Common myeloid progenitor, CD34-positive (primary cell): ENCODE measurements around the gene CTPS2.
"Not testable (repeated sequence)": the region's sequence is repeated elsewhere in the genome, so short reads cannot be mapped to it uniquely, and the experiment has no call there.

ENCODE experiments used
- CTCF ChIA-PET: fragments of 350-600 bp; sonication (Branson Sonifier 250); formaldehyde crosslinking; loops from one replicate; lab custom pipeline; 2021; ENCODE audit warnings: antibody characterized with exemption; lab: Charles Lee
- POLR2A ChIA-PET: fragments of 350-600 bp; sonication (Branson Sonifier 250); formaldehyde crosslinking; loops from one replicate; lab custom pipeline; 2021; ENCODE audit warnings: antibody characterized with exemption; lab: Charles Lee
- DNase-seq, 3 donors: peaks; one replicate each; pipeline versions ENCODE4 v3.0.0 to v3.0.0-alpha.2; 2013
- H3K27ac ChIP-seq, 2 experiments: 1 replicate in 1 of 2; 2 replicates in 1 of 2; pipeline ENCODE4 v1.7.0; 2013; ENCODE audit warnings: inconsistent platforms in 2 of 2, low read length in 2 of 2, mild to moderate bottlenecking in 2 of 2, low read depth in 1 of 2, moderate library complexity in 1 of 2; ENCODE audit not compliant: severe bottlenecking in 2 of 2, insufficient read depth in 1 of 2, poor library complexity in 1 of 2
- H3K27me3 ChIP-seq, 5 experiments: replicated peaks in 2 of 5; 1 replicate in 3 of 5; 2 replicates in 2 of 5; pipeline versions ENCODE4 v1.6.1 to v1.7.0; 2013; ENCODE audit warnings: low read length in 4 of 5, mild to moderate bottlenecking in 2 of 5, moderate library complexity in 2 of 5, inconsistent platforms in 1 of 5; ENCODE audit not compliant: insufficient read depth in 5 of 5, control insufficient read depth in 4 of 5
- H3K36me3 ChIP-seq, 4 experiments: 1 replicate in 2 of 4; 2 replicates in 2 of 4; pipeline versions ENCODE4 v1.6.1 to v1.7.0; 2013; ENCODE audit warnings: low read length in 3 of 4, control low read depth in 1 of 4, mild to moderate bottlenecking in 1 of 4; ENCODE audit not compliant: control insufficient read depth in 4 of 4, insufficient read depth in 4 of 4
- H3K4me1 ChIP-seq, 4 experiments: 1 replicate in 3 of 4; 2 replicates in 1 of 4; pipeline versions ENCODE4 v1.6.1 to v1.7.1; 2013; ENCODE audit warnings: low read length in 3 of 4, mild to moderate bottlenecking in 3 of 4, control low read depth in 1 of 4, inconsistent platforms in 1 of 4, moderate library complexity in 1 of 4; ENCODE audit not compliant: control insufficient read depth in 4 of 4, insufficient read depth in 4 of 4; ENCODE audit errors: control extremely low read depth in 1 of 4
- H3K4me3 ChIP-seq, 7 experiments: 1 replicate in 4 of 7; 2 replicates in 3 of 7; pipeline versions ENCODE4 v1.5.1 to v1.7.0; 2013; ENCODE audit warnings: mild to moderate bottlenecking in 7 of 7, low read length in 6 of 7, moderate library complexity in 6 of 7, inconsistent platforms in 2 of 7, low read depth in 2 of 7, control low read depth in 1 of 7; ENCODE audit not compliant: insufficient read depth in 4 of 7, control insufficient read depth in 1 of 7; ENCODE audit errors: extremely low read depth in 1 of 7
- H3K9me3 ChIP-seq, 5 experiments: 1 replicate in 4 of 5; 2 replicates in 1 of 5; pipeline versions ENCODE4 v1.6.1 to v1.7.1; 2013; ENCODE audit warnings: low read length in 4 of 5, mild to moderate bottlenecking in 2 of 5, inconsistent platforms in 1 of 5, low read depth in 1 of 5, moderate library complexity in 1 of 5; ENCODE audit not compliant: control insufficient read depth in 4 of 5, insufficient read depth in 2 of 5; ENCODE audit errors: control extremely low read depth in 1 of 5
- WGBS: methylation state at CpG from one replicate; pipeline ENCODE4 v1.1.5; 2013; ENCODE audit not compliant: insufficient coverage; 5-methylcytosine and 5-hydroxymethylcytosine counted together

Gene CTPS2

GRCh38 chrX:16603235-16603634 is 109.2 kb downstream of the CTPS2 start:
- DNase-seq, H3K4me1 ChIP-seq, H3K9me3 ChIP-seq, H3K27ac ChIP-seq, H3K4me3 ChIP-seq, CTCF ChIA-PET, POLR2A ChIA-PET: not testable (repeated sequence)
- H3K27me3 ChIP-seq = peaks cover 0 to 16% (median 0%) of the 10 kb centered on the region in 5 experiments
- H3K36me3 ChIP-seq = peaks cover 2 to 20% (median 6%) of the 10 kb centered on the region in 4 experiments
- WGBS = no CpG with 5 or more reads among the region's 6 CpGs

GRCh38 chrX:16601885-16602284 is 110.6 kb downstream of the CTPS2 start:
- no peak overlapping the region for H3K4me3 ChIP-seq
- ChIA-PET CTCF (no interaction called here), POLR2A (interaction anchor here (0.6 kb wide), 1 partner anchor 38 kb away, joined by 3 read pairs; no protein-coding TSS in a partner anchor)
- H3K9me3 ChIP-seq = no peaks in the 10 kb centered on the region
- peaks cover 1 to 13% (median 4%) of the 10 kb centered on the region in 4 experiments for H3K36me3 ChIP-seq
- 87% methylated on average over 4 of the region's 4 CpGs for whole genome bisulfite sequencing
- DNase-seq = no peak
- peaks cover 0 to 13% (median 0%) of the 10 kb centered on the region in 5 experiments for H3K27me3 ChIP-seq
- no peak overlapping the region for H3K27ac ChIP-seq
- H3K4me1 ChIP-seq = peaks cover 0 to 3% (median 0%) of the 10 kb centered on the region in 4 experiments

GRCh38 chrX:16594490-16594889 is 118.0 kb downstream of the CTPS2 start:
- H3K4me3 ChIP-seq = no peak overlapping the region
- peaks cover 0 to 6% (median 1%) of the 10 kb centered on the region in 5 experiments for H3K9me3 ChIP-seq
- H3K4me1 ChIP-seq = no peaks in the 10 kb centered on the region
- WGBS = 98% methylated on average over 3 of the region's 3 CpGs
- no peak overlapping the region for H3K27ac ChIP-seq
- H3K36me3 ChIP-seq = peaks cover 0 to 23% (median 2%) of the 10 kb centered on the region in 4 experiments
- ChIA-PET CTCF (no interaction called here), POLR2A (no interaction called here)
- H3K27me3 ChIP-seq = no peaks in the 10 kb centered on the region
- no peak for DNase-seq

- Histone ChIP-seq H3K27ac (no peak overlapping the region), H3K9me3 (peaks cover 0 to 6% (median 1%) of the 10 kb centered on the region in 5 experiments), H3K36me3 (peaks cover 0 to 28% (median 2%) of the 10 kb centered on the region in 4 experiments), H3K4me1 (no peaks in the 10 kb centered on the region), H3K4me3 (no peak overlapping the region), H3K27me3 (no peaks in the 10 kb centered on the region)
- POLR2A ChIA-PET = no interaction called here
- WGBS = 92% methylated on average over 3 of the region's 4 CpGs
- no peak for DNase-seq
- CTCF ChIA-PET = no interaction called here
Measured at GRCh38 chrX:16593801-16594200, 118.7 kb downstream of the CTPS2 start.

GRCh38 chrX:16592194-16592770 is 120.2 kb downstream of the CTPS2 start:
- Histone ChIP-seq H3K4me3 (no peak overlapping the region), H3K36me3 (peaks cover 0 to 38% (median 2%) of the 10 kb centered on the region in 4 experiments), H3K27ac (no peak overlapping the region), H3K9me3 (peaks cover 0 to 6% (median 1%) of the 10 kb centered on the region in 5 experiments), H3K4me1 (no peaks in the 10 kb centered on the region), H3K27me3 (no peaks in the 10 kb centered on the region)
- no peak for DNase-seq
- POLR2A ChIA-PET = no interaction called here
- WGBS = 93% methylated on average over 6 of the region's 7 CpGs
- CTCF ChIA-PET = no interaction called here

- CTCF ChIA-PET = no interaction called here
Measured at GRCh38 chrX:16589826-16590225, 122.6 kb downstream of the CTPS2 start.

GRCh38 chrX:16589211-16589610 is 123.3 kb downstream of the CTPS2 start:
- ChIA-PET POLR2A (no interaction called here), CTCF (no interaction called here)
- peaks cover 0 to 41% (median 2%) of the 10 kb centered on the region in 4 experiments for H3K36me3 ChIP-seq
- H3K27ac ChIP-seq = no peak overlapping the region
- no peaks in the 10 kb centered on the region for H3K4me1 ChIP-seq
- no peaks in the 10 kb centered on the region for H3K27me3 ChIP-seq
- no CpG with 5 or more reads among the region's 2 CpGs for WGBS
- no peak for DNase-seq
- H3K4me3 ChIP-seq = no peak overlapping the region
- H3K9me3 ChIP-seq = peaks cover 0 to 6% (median 1%) of the 10 kb centered on the region in 5 experiments

More at GRCh38 chrX:16589826-16590225, 122.6 kb downstream of the CTPS2 start:
- H3K9me3 ChIP-seq = peaks cover 0 to 6% (median 1%) of the 10 kb centered on the region in 5 experiments
- no peaks in the 10 kb centered on the region for H3K4me1 ChIP-seq
- H3K4me3 ChIP-seq = no peak overlapping the region
- no peak for DNase-seq
- H3K27ac ChIP-seq = no peak overlapping the region
- peaks cover 0 to 41% (median 2%) of the 10 kb centered on the region in 4 experiments for H3K36me3 ChIP-seq
- POLR2A ChIA-PET = no interaction called here
- no peaks in the 10 kb centered on the region for H3K27me3 ChIP-seq
